GM19240 (cell line): ENCODE results near the gene SYNE4.
A peak's percentile ranks its signal among the peaks of the same experiment; 100 is the strongest.
"Not testable (repeated sequence)": the region's sequence is repeated elsewhere in the genome, so short reads cannot be mapped to it uniquely, and the experiment has no call there.

ENCODE experiments used
- DNase-seq: peaks from one replicate; pipeline ENCODE4 v3.0.0; 2011; ENCODE audit warnings: low spot score; ENCODE audit not compliant: insufficient read length

SYNE4 gene

DNA sequence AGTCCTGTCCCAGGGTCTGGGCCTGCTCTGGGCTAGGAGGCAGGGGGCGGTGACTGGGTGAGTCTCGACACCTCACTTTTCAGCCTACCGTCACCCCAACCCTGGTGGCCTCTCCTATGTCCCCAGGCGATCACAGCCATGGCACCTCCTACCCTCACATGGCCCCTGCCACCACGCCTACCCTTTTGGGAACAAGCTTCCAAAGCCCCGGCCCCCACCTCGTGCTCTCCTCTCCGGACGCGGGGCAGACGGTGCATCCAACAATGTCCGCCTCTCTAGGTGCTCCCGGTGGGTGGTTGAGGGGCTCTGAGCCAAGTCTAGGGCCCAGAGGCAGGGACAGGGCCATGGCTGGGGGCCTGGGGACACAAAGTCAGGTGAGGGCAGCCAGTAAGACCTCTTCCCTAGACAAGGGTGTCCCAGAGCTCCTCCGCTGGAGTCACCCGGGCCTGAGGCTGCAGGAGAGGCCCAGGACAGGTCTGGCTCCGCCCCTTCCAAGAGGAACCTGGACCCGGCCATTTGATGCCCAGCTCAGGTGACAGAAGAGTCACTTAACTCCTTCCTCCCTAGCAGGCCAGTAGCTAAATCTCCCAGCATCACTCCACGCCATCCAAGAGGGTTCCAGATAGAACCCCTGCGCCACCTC, at the start of gene SYNE4:
SYNE4 (minus strand) TSS at position 478 of the 643 bp plus-strand sequence; CDS start at position 346, 132 bp downstream.
- no peak for DNase-seq

- peak; percentile 92 for DNase-seq
These were observed 46.4 kb upstream of the SYNE4 start, which contains the start of gene WDR62 for GRCh38 chr19:36054733-36055686. WDR62 (plus strand) TSS chr19:36054897; CDS start chr19:36054972, 75 bp downstream.

- DNase-seq: peak; percentile 97
These were observed 45.6 kb upstream of the SYNE4 start, which contains the start of gene THAP8 for GRCh38 chr19:36054119-36054732. THAP8 (minus strand) TSS chr19:36054285; CDS start chr19:36054217, 68 bp downstream.

DNA sequence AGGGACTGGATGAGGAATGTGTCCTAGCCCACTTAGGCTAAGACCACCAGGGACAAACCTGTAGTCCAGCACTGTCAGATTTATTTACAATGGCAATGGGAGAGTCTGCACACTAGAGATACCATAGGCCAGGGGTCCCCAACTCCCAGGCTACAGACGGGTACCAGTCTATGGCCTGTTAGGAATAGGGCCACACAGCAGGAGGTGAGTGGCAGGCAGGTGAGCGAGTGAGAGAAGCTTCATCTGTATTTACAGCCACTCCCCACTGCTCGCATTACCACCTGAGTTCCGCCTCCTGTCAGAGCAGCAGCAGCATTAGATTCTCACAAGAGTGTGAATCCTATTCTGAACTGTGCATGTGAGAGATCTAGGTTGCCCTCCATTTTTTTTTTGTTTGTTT, 43.0 kb upstream of the SYNE4 start:
- no peak for DNase-seq

GRCh38 chr19:36051236-36051635, 42.6 kb upstream of the SYNE4 start:
- no peak for DNase-seq

DNA sequence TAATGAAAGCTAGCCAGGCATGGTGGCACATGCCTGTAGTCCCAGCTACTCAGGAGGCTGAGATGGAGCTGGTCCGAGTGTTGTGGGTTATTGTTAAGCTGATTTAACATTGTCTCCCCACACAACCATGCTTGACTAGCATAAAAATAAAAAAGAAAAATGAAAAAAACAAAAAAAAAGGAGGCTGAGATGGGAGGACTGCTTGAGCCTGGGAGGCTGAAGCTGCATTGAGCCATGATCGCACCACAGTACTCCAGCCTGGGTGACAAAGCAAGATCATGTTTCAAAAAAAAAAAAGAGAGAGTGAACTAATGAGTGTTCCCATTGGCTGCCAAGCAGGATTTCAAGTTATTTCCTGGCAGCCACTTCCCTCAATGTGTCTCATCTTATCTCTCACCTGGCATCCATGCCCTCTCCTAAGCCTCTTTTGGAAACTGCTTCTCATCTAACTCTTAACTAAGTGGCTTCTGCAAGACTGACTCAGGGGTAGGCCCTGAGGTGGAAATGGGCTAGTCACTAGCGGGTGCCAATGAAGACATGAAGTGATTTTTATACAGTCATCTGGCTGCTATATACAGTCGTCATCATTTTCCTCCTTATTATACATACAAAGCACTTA, 40.6 kb upstream of the SYNE4 start:
- no peak for DNase-seq

DNA sequence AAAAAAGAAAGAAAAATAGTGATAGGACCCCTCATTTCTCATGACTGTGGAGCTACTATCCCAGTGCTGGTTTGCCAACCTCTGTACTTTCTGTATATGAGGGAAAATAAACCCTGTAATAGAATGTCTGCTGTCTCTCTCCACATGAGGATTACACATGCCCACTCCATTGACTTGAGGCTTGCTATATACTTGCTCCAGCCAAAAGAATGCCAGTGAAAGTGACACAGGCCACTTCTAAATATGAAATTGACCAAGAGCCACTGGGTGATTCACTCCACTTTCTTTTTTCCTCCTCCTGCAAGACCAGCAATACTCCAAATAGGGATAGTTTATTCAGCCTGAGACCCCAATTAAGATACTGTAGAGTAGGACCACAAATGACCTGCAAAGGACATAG, 39.2 kb upstream of the SYNE4 start:
- no peak for DNase-seq

- no peak for DNase-seq
These were observed 37.9 kb upstream of the SYNE4 start for GRCh38 chr19:36046443-36047050.

DNA sequence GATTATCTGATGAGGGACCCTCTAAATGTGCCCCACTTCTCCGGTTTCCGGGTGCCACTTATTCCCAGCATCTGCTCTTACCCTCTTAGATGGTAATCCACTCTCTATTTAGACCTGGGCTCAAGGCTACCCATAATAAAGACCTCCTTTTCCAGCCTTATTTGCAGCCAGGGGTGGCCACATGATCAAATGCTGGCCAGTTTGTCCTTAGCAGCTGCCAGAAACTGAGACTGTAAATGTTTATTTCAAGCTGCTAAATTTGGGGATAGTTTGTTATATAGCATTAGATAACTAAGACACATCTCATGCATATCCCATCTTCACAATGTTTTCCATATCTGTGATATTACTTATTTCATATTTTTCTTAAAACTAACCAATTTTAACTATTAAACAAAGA, 35.3 kb upstream of the SYNE4 start:
- DNase-seq: no peak

GRCh38 chr19:36041831-36042230, 33.2 kb upstream of the SYNE4 start:
- DNase-seq: no peak

- DNase-seq: not testable (repeated sequence)
These were observed 32.5 kb upstream of the SYNE4 start for GRCh38 chr19:36041092-36041491.

GRCh38 chr19:36040495-36040894, 31.9 kb upstream of the SYNE4 start:
- DNase-seq: no peak

- peak; percentile 55 for DNase-seq
These were observed 23.9 kb upstream of the SYNE4 start, which contains the start of gene CLIP3 for GRCh38 chr19:36032251-36033104. CLIP3 (minus strand) TSS chr19:36032873; CDS start chr19:36032357, 516 bp downstream.

- no peak for DNase-seq
These were observed 22.7 kb upstream of the SYNE4 start for GRCh38 chr19:36031308-36031707.

DNA sequence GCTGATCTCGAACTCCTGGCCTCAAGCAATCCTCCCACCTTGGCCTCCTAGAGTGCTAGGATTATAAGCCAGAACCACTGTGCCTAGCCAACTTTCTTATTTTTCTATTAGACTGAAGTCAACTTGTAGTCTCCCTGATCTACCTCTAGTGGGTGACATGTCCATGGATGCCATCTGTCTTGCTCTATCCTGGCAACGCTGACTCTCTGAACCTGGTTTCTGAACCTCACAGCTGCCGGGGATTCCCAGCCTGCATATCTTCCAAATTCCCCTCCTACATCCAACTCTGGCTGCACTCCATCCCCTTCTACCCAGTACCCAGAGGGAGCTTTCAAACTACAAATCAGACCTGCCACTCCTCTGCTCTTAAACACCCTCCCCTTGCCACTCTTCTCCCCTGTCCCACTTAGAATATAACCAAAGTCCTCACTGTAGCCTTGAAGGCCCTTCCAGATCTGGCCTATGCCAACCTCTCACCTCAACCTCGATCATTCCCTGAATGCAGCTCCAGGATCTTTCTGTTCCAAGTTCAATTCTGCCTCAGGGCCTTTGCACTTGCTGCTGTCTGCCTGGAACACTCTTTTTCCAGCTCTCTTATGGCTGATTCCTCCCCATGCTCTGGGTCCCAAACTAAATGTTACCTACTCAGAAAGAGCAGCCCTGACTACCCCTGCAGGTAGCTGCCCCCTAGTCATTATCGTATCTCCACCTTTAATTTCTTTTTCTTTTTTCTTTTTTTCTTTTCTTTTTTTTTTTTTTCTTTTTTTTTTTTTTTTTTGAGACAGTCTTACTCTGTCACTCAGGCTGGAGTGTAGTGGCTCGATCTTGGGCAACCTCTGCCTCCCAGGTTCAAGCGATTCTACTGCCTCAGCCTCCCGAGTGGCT, 21.9 kb upstream of the SYNE4 start:
- no peak for DNase-seq

- no peak for DNase-seq
These were observed 19.9 kb upstream of the SYNE4 start for GRCh38 chr19:36028313-36029041.

GRCh38 chr19:36027696-36028095, 19.1 kb upstream of the SYNE4 start:
- DNase-seq: no peak
